Raji (cell line): Measurements from ENCODE around the gene SCN8A.

Experiments
- POLR2A ChIP-seq: IDR thresholded peaks from 2 replicates; pipeline ENCODE4 v1.6.1; 2011; ENCODE audit warnings: low read depth, low read length, control low read depth; ENCODE audit not compliant: insufficient read depth

The SCN8A gene

GRCh38 chr12:51620448-51620847, 29.4 kb downstream of the SCN8A start:
- no peak for TF ChIP-seq POLR2A

GRCh38 chr12:51621156-51621922, 30.3 kb downstream of the SCN8A start:
- no peak for TF ChIP-seq POLR2A

GRCh38 chr12:51622564-51622963, 31.5 kb downstream of the SCN8A start:
- no peak for TF ChIP-seq POLR2A

- TF ChIP-seq POLR2A, result no peak
Observed at GRCh38 chr12:51625370-51625769, 34.3 kb downstream of the SCN8A start.

- TF ChIP-seq POLR2A, result no peak
Observed at GRCh38 chr12:51626115-51626514, 35.1 kb downstream of the SCN8A start.

GRCh38 chr12:51626629-51627028, 35.6 kb downstream of the SCN8A start:
- TF ChIP-seq POLR2A, result no peak

GRCh38 chr12:51630256-51630880, 39.3 kb downstream of the SCN8A start:
- TF ChIP-seq POLR2A, result no peak

GRCh38 chr12:51630986-51631385, 40.0 kb downstream of the SCN8A start:
- no peak for TF ChIP-seq POLR2A

- no peak for TF ChIP-seq POLR2A
Observed at GRCh38 chr12:51631591-51631990, 40.6 kb downstream of the SCN8A start.

- no peak for TF ChIP-seq POLR2A
Observed at GRCh38 chr12:51632623-51633022, 41.6 kb downstream of the SCN8A start.

- TF ChIP-seq POLR2A, result no peak
Observed at GRCh38 chr12:51635346-51635745, 44.3 kb downstream of the SCN8A start.

GRCh38 chr12:51636581-51636980, 45.5 kb downstream of the SCN8A start:
- TF ChIP-seq POLR2A, result no peak

GRCh38 chr12:51636986-51637385, 46.0 kb downstream of the SCN8A start:
- TF ChIP-seq POLR2A, result no peak

- TF ChIP-seq POLR2A, result no peak
Observed at GRCh38 chr12:51639361-51639760, 48.3 kb downstream of the SCN8A start.

GRCh38 chr12:51642286-51642685, 51.3 kb downstream of the SCN8A start:
- no peak for TF ChIP-seq POLR2A

- no peak for TF ChIP-seq POLR2A
Observed at GRCh38 chr12:51643951-51644350, 52.9 kb downstream of the SCN8A start.

GRCh38 chr12:51645961-51646360, 54.9 kb downstream of the SCN8A start:
- no peak for TF ChIP-seq POLR2A
